Neuron (in vitro differentiated cells): Measurements from ENCODE around the gene CXCL9.
A peak's percentile ranks its signal among the peaks of the same experiment; 100 is the strongest.
"Not testable (repeated sequence)": the region's sequence is repeated elsewhere in the genome, so short reads cannot be mapped to it uniquely, and the experiment has no call there.

Experiments
- H2AFZ ChIP-seq: one replicate; pipeline ENCODE4 v1.6.1; 2013; ENCODE audit warnings: low read depth, mild to moderate bottlenecking, inconsistent platforms, low read length, moderate library complexity
- H3K27me3 ChIP-seq: one replicate; pipeline ENCODE4 v1.6.1; 2013; ENCODE audit warnings: low read length; ENCODE audit not compliant: insufficient read depth
- H3K36me3 ChIP-seq: one replicate; pipeline ENCODE4 v1.6.1; 2013; ENCODE audit warnings: low read length; ENCODE audit not compliant: insufficient read depth
- H3K4me1 ChIP-seq: one replicate; pipeline ENCODE4 v1.6.1; 2013; ENCODE audit warnings: low read length; ENCODE audit not compliant: insufficient read depth
- H3K4me3 ChIP-seq: 2 replicates; pipeline ENCODE4 v1.5.1; 2013; ENCODE audit warnings: mild to moderate bottlenecking, low read length, moderate library complexity
- H3K9me3 ChIP-seq: one replicate; pipeline ENCODE4 v1.6.1; 2013; ENCODE audit warnings: low read length

The CXCL9 gene

GRCh38 chr4:76003620-76004019 lies 3.7 kb downstream of the CXCL9 start:
- H3K4me3 ChIP-seq = no peak overlapping the region
- H3K4me1 ChIP-seq = no peaks in the 10 kb centered on the region
- H3K27me3 ChIP-seq = peaks cover 10% of the 10 kb centered on the region
- H3K9me3 ChIP-seq = no peaks in the 10 kb centered on the region
- H3K36me3 ChIP-seq = no peaks in the 10 kb centered on the region
- no peak overlapping the region for H2AFZ ChIP-seq

DNA sequence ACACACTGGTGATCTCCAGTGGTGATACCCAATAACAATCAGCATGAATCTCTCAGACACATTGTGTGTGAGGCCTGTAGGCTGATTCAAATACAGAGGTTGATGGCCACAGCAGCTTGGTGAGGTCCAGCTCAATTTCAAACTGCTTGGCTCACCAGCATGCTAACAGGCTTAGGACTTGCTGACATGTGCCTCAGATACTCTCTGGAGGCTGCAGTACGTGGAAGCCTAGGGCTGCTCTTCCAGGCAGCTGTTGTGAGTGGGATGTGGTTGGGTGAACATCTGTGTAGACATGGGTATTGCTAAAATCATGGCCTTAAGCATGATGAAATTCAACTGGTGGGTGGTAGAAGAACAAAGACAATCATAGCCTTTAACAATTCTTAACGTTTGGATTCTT lies 4.3 kb downstream of the CXCL9 start:
- no peak overlapping the region for H3K4me3 ChIP-seq

GRCh38 chr4:76002176-76002575 lies 5.1 kb downstream of the CXCL9 start:
- no peaks in the 10 kb centered on the region for H3K4me1 ChIP-seq
- H3K9me3 ChIP-seq = no peaks in the 10 kb centered on the region
- no peak overlapping the region for H3K4me3 ChIP-seq
- H3K36me3 ChIP-seq = no peaks in the 10 kb centered on the region
- peaks cover 8% of the 10 kb centered on the region for H3K27me3 ChIP-seq
- H2AFZ ChIP-seq = no peak overlapping the region

More for the DNA sequence above, 4.3 kb downstream of the CXCL9 start:
- H3K9me3 ChIP-seq = no peaks in the 10 kb centered on the region
- H3K27me3 ChIP-seq = peaks cover 10% of the 10 kb centered on the region
- H3K4me1 ChIP-seq = no peaks in the 10 kb centered on the region
- no peaks in the 10 kb centered on the region for H3K36me3 ChIP-seq
- H2AFZ ChIP-seq = no peak overlapping the region

- H3K9me3 ChIP-seq = no peaks in the 10 kb centered on the region
- no peaks in the 10 kb centered on the region for H3K4me1 ChIP-seq
- H3K27me3 ChIP-seq = peaks cover 8% of the 10 kb centered on the region
- H3K36me3 ChIP-seq = no peaks in the 10 kb centered on the region
- H2AFZ ChIP-seq = no peak overlapping the region
- H3K4me3 ChIP-seq = no peak overlapping the region
Measured at GRCh38 chr4:76001700-76002099, 5.6 kb downstream of the CXCL9 start.

- Histone ChIP-seq H3K9me3 (no peaks in the 10 kb centered on the region), H3K4me1 (no peaks in the 10 kb centered on the region), H2AFZ (no peak overlapping the region), H3K36me3 (no peaks in the 10 kb centered on the region), H3K4me3 (no peak overlapping the region), H3K27me3 (peaks cover 5% of the 10 kb centered on the region)
Measured at GRCh38 chr4:76000279-76000678, 7.0 kb downstream of the CXCL9 start.

- H3K9me3 ChIP-seq, H3K4me3 ChIP-seq, H3K27me3 ChIP-seq, H3K4me1 ChIP-seq, H2AFZ ChIP-seq, H3K36me3 ChIP-seq: not testable (repeated sequence)
Measured at GRCh38 chr4:75998525-75999147, 8.7 kb downstream of the CXCL9 start.

GRCh38 chr4:75997946-75998345 lies 9.4 kb downstream of the CXCL9 start:
- Histone ChIP-seq H3K27me3 (peaks cover 7% of the 10 kb centered on the region), H3K36me3 (no peaks in the 10 kb centered on the region), H2AFZ (no peak overlapping the region), H3K9me3 (no peaks in the 10 kb centered on the region), H3K4me1 (no peaks in the 10 kb centered on the region), H3K4me3 (no peak overlapping the region)

DNA sequence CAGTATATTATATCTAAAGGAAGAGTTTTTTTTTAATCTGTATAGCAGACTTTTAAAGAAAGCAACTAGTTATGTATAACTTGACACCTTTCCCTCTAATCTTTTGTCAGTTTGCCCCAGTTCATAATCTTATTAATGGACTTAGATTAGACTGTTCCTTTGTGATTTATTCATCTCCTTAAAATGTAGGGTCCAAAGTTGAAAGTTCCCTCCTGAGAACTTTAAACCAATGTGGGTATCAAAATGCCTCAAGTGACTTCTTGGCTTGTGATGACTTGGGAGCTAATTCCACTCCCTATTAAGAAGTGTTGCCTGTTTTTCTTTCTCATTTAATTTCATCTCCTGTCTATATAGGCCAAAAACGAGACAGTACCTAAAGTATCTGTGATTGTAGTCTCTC lies 10.2 kb downstream of the CXCL9 start:
- no peak overlapping the region for H2AFZ ChIP-seq
- H3K27me3 ChIP-seq = peaks cover 7% of the 10 kb centered on the region
- no peaks in the 10 kb centered on the region for H3K4me1 ChIP-seq
- H3K4me3 ChIP-seq = no peak overlapping the region
- no peaks in the 10 kb centered on the region for H3K9me3 ChIP-seq
- H3K36me3 ChIP-seq = no peaks in the 10 kb centered on the region

- H3K4me1 ChIP-seq = no peaks in the 10 kb centered on the region
- no peak overlapping the region for H3K4me3 ChIP-seq
- peaks cover 7% of the 10 kb centered on the region for H3K27me3 ChIP-seq
- H3K9me3 ChIP-seq = no peaks in the 10 kb centered on the region
- no peak overlapping the region for H2AFZ ChIP-seq
- H3K36me3 ChIP-seq = no peaks in the 10 kb centered on the region
Measured at GRCh38 chr4:75995727-75996126, 11.6 kb downstream of the CXCL9 start.

DNA sequence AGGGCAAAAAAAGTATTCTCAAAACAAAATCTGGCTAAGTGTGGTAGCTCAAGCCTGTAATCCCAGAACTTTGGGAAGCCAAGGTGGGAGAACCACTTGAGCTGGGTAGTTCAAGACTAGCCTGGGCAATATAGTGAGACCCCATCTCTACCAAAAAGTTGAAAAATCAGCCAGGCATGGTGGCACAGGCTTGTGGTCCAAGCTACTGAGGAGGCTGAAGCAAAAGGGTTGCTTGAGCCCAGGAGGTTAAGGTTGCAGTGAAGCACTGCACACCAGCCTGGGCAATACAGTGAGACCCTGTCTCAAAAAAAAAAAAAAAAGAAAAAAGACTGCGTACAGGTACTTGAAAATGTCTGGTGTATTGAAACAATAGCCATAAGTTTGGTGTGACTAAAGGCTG lies 14.8 kb downstream of the CXCL9 start:
- no peaks in the 10 kb centered on the region for H3K36me3 ChIP-seq
- H3K9me3 ChIP-seq = no peaks in the 10 kb centered on the region
- H2AFZ ChIP-seq = no peak overlapping the region
- peaks cover 4% of the 10 kb centered on the region for H3K27me3 ChIP-seq
- H3K4me1 ChIP-seq = peaks cover 12% of the 10 kb centered on the region
- no peak overlapping the region for H3K4me3 ChIP-seq

DNA sequence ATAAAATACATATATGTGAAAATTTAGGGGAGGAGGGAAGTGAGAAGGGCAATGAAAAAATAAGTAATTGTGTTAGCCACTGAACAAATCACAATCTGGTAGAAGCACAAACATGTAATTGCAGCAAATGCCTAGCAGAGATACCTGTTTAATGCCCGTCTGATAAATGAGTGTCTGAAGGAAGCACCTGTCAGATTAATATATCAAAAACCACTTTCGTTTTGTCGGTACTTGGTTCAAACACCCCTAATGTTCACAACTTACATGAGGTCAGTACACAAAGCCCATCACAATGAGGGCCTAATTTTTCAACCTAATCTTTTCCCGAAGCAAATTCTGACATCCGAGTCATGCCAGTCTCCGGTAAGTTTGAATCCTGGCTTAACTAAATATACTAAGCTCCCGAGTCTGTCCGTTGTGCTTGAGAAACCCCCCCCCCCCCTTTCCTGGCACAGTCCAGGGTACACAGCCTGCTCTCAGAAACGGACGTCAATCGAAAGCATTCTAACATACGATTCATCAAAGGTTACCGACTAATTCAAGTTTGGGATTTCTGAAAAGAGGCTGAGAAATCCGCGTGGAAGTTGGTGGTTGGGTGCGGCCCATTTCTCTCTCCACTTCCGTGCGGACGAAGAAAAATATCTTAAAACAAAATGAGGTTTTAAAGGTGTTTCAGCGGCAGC lies 17.3 kb downstream of the CXCL9 start:
- Histone ChIP-seq H3K27me3 (peaks cover 4% of the 10 kb centered on the region), H3K4me1 (peaks cover 12% of the 10 kb centered on the region), H2AFZ (peak overlapping the region; percentile 93), H3K36me3 (no peaks in the 10 kb centered on the region), H3K9me3 (no peaks in the 10 kb centered on the region), H3K4me3 (peak overlapping the region; percentile 93)

DNA sequence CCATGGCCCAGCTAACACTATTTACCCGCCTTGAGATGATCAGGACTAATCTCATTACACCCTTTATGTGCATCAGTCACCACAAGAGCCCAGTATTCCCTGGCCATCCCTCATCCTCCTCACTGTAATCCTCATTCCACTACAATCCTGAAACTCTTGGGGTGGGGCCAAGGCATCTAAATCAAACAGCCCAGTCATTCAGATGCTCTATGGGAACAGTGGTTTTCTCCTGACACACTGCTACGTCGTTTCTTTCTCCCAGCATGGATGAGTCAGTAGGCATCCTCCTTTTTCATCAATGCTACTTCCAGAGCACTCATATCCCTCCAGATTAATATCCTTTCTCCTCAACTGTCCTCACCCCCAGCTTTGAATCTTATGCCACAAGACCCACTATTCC lies 22.2 kb downstream of the CXCL9 start:
- H3K27me3 ChIP-seq = no peaks in the 10 kb centered on the region
- peaks cover 12% of the 10 kb centered on the region for H3K4me1 ChIP-seq
- H3K9me3 ChIP-seq = peaks cover 2% of the 10 kb centered on the region
- no peak overlapping the region for H2AFZ ChIP-seq
- H3K4me3 ChIP-seq = no peak overlapping the region
- H3K36me3 ChIP-seq = peaks cover 20% of the 10 kb centered on the region

GRCh38 chr4:75980576-75980975 lies 26.7 kb downstream of the CXCL9 start:
- H3K36me3 ChIP-seq = peaks cover 55% of the 10 kb centered on the region
- no peaks in the 10 kb centered on the region for H3K4me1 ChIP-seq
- H3K4me3 ChIP-seq = no peak overlapping the region
- H3K9me3 ChIP-seq = peaks cover 4% of the 10 kb centered on the region
- H2AFZ ChIP-seq = no peak overlapping the region
- no peaks in the 10 kb centered on the region for H3K27me3 ChIP-seq

- Histone ChIP-seq H3K4me3 (no peak overlapping the region), H3K4me1 (no peaks in the 10 kb centered on the region), H3K27me3 (no peaks in the 10 kb centered on the region), H3K9me3 (peaks cover 4% of the 10 kb centered on the region), H3K36me3 (peaks cover 81% of the 10 kb centered on the region), H2AFZ (no peak overlapping the region)
Measured at GRCh38 chr4:75976177-75976576, 31.1 kb downstream of the CXCL9 start.
